ENCODE results near the gene SRCAP. TPM values are rescaled to one million over a fixed set of nuclear protein-coding genes. Genes with fewer than 3 reads are reported as not detected.

The SRCAP gene
- total RNA-seq, 1 experiment from 2014 or later = 116 TPM

- H3K36me3 ChIP-seq (ENCODE audit: low read depth) = peaks cover 54% of the 10 kb centered on the region
- H3K9me2 ChIP-seq (ENCODE audit: insufficient read depth) = no peaks in the 10 kb centered on the region
- BruUV-seq (replicated peaks) = no TSS peak
- H3K4me1 ChIP-seq (replicated peaks; ENCODE audit: insufficient read depth) = peaks cover 24% of the 10 kb centered on the region
- no peak overlapping the region for H3K27ac ChIP-seq
- TF ChIP-seq EZH2 (IDR thresholded peaks at IDR 0.05; ENCODE audit: low read depth) (no peak), CTCF (conservative IDR thresholded peaks at IDR 0.05) (no peak)
- H4K20me1 ChIP-seq (ENCODE audit: insufficient read depth) = peaks cover 11% of the 10 kb centered on the region
- ChIA-PET CTCF (interaction anchor here (0.6 kb wide), 1 partner anchor 1117 kb away, joined by 3 read pairs; no protein-coding TSS in a partner anchor), POLR2A (ENCODE audit: unreplicated experiment) (no interaction called here)
- no peaks in the 10 kb centered on the region for H3K27me3 ChIP-seq (ENCODE audit: insufficient read depth, low read depth)
- H3F3A ChIP-seq (ENCODE audit: insufficient read depth, low read depth) = peaks cover 28% of the 10 kb centered on the region; the same call in 1 of the 2 replicates
- H3K4me2 ChIP-seq = no peak overlapping the region
- H3K9me3 ChIP-seq (ENCODE audit: insufficient read depth, low read depth) = no peaks in the 10 kb centered on the region
- intact Hi-C loops (cut with micrococcal nuclease; ENCODE audit: unreplicated experiment) = loop anchor here (10.0 kb wide), 1 partner anchor 210 kb away; the partner anchor contains the start of gene ZNF764
- H2AFZ ChIP-seq = no peak overlapping the region
- no peak for DNase-seq
- peaks cover 34% of the 10 kb centered on the region for H3K79me2 ChIP-seq (ENCODE audit: low read depth)
- no peak overlapping the region for H3K4me3 ChIP-seq
Measured at GRCh38 chr16:30764816-30765465, 66.0 kb downstream of the SRCAP start.

- peaks cover 60% of the 10 kb centered on the region for H3K36me3 ChIP-seq (ENCODE audit: low read depth)
- no peaks in the 10 kb centered on the region for H3K9me2 ChIP-seq (ENCODE audit: insufficient read depth)
- POLR2A ChIA-PET (ENCODE audit: unreplicated experiment) = interaction anchor here (0.5 kb wide), 1 partner anchor 142 kb away, joined by 5 read pairs; no protein-coding TSS in a partner anchor
- H3K4me3 ChIP-seq = no peak overlapping the region
- no peak for TF ChIP-seq CTCF (conservative IDR thresholded peaks at IDR 0.05)
- no peak for TF ChIP-seq EZH2 (IDR thresholded peaks at IDR 0.05; ENCODE audit: low read depth)
- peaks cover 13% of the 10 kb centered on the region for H3K4me1 ChIP-seq (replicated peaks; ENCODE audit: insufficient read depth)
- intact Hi-C loops (cut with micrococcal nuclease; ENCODE audit: unreplicated experiment) = loop anchor here (10.0 kb wide), 1 partner anchor 212 kb away; the partner anchor contains the start of gene ZNF764
- no peak overlapping the region for H2AFZ ChIP-seq
- CTCF ChIA-PET = no interaction called here
- peaks cover 14% of the 10 kb centered on the region for H4K20me1 ChIP-seq (ENCODE audit: insufficient read depth)
- no TSS peak for BruUV-seq (replicated peaks)
- no peak overlapping the region for H3K4me2 ChIP-seq
- H3K27ac ChIP-seq = no peak overlapping the region
- no peaks in the 10 kb centered on the region for H3K27me3 ChIP-seq (ENCODE audit: insufficient read depth, low read depth)
- peaks cover 25% of the 10 kb centered on the region for H3K79me2 ChIP-seq (ENCODE audit: low read depth)
- H3K9me3 ChIP-seq (ENCODE audit: insufficient read depth, low read depth) = no peaks in the 10 kb centered on the region
- DNase-seq = no peak
- H3F3A ChIP-seq (ENCODE audit: insufficient read depth, low read depth) = peaks cover 22% of the 10 kb centered on the region; the same call in 1 of the 2 replicates
Measured at GRCh38 chr16:30766206-30766932, 67.4 kb downstream of the SRCAP start.

- Histone ChIP-seq H3K79me2 (ENCODE audit: low read depth) (peaks cover 25% of the 10 kb centered on the region), H3K27me3 (ENCODE audit: insufficient read depth, low read depth) (no peaks in the 10 kb centered on the region), H3K4me2 (no peak overlapping the region), H3F3A (ENCODE audit: insufficient read depth, low read depth) (peaks cover 18% of the 10 kb centered on the region; the same call in 1 of the 2 replicates), H2AFZ (no peak overlapping the region), H3K27ac (no peak overlapping the region), H3K9me2 (ENCODE audit: insufficient read depth) (no peaks in the 10 kb centered on the region), H3K4me1 (replicated peaks; ENCODE audit: insufficient read depth) (peaks cover 13% of the 10 kb centered on the region), H3K4me3 (no peak overlapping the region), H4K20me1 (ENCODE audit: insufficient read depth) (peaks cover 14% of the 10 kb centered on the region), H3K9me3 (ENCODE audit: insufficient read depth, low read depth) (no peaks in the 10 kb centered on the region), H3K36me3 (ENCODE audit: low read depth) (peaks cover 60% of the 10 kb centered on the region)
- no peak for DNase-seq
- POLR2A ChIA-PET (ENCODE audit: unreplicated experiment) = interaction anchor here (0.5 kb wide), 1 partner anchor 141 kb away, joined by 5 read pairs; no protein-coding TSS in a partner anchor
- BruUV-seq (replicated peaks) = no TSS peak
- TF ChIP-seq CTCF (conservative IDR thresholded peaks at IDR 0.05) (no peak), EZH2 (IDR thresholded peaks at IDR 0.05; ENCODE audit: low read depth) (no peak)
- CTCF ChIA-PET = interaction anchor here (0.6 kb wide), 1 partner anchor 174 kb away, joined by 3 read pairs; no protein-coding TSS in a partner anchor
- intact Hi-C loops (cut with micrococcal nuclease; ENCODE audit: unreplicated experiment) = loop anchor here (10.0 kb wide), 1 partner anchor 212 kb away; the partner anchor contains the start of gene ZNF764
Measured at GRCh38 chr16:30766933-30767284, 67.9 kb downstream of the SRCAP start.

Measured in PC-9 (cell line).